Ovary (tissue), 9 donors: ENCODE data around the gene RSL1D1. TPM values are rescaled to one million over a fixed set of nuclear protein-coding genes. Genes with fewer than 3 reads are reported as not detected.

Source experiments
- DNase-seq, 5 donors: peaks; one replicate each; pipeline ENCODE4 v3.0.0-alpha.2; 2019 to 2020
- H3K27ac ChIP-seq, 2 donors: fragments of 200-600 bp; one replicate each; pipeline versions ENCODE4 v1.5.1 to v1.8.0; 2019 to 2022
- H3K27me3 ChIP-seq: fragments of 200-600 bp; one replicate; pipeline ENCODE4 v1.8.0; 2022
- H3K36me3 ChIP-seq: fragments of 200-600 bp; sonication (generic); one replicate; pipeline ENCODE4 v1.5.1; 2019
- H3K4me1 ChIP-seq: one replicate; pipeline ENCODE4 v1.8.1; 2013; ENCODE audit warnings: mild to moderate bottlenecking, moderate library complexity; ENCODE audit not compliant: insufficient read depth
- H3K4me3 ChIP-seq: fragments of 200-600 bp; sonication (generic); one replicate; pipeline ENCODE4 v1.5.1; 2017
- H3K9me3 ChIP-seq, 2 donors: fragments of 200-600 bp in 1 of 2; sonication (generic) in 1 of 2; one replicate each; pipeline versions ENCODE4 v1.5.1 to v1.8.1; 2013 to 2019; ENCODE audit warnings: mild to moderate bottlenecking in 1 of 2, moderate library complexity in 1 of 2
- CTCF ChIP-seq, 3 donors: fragments of 450-650 bp in 2 of 3; fragments of 200-600 bp in 1 of 3; IDR thresholded peaks; one replicate each; pipeline versions ENCODE4 v1.5.1 to v1.8.0; 2016 to 2022; ENCODE audit warnings: antibody characterized with exemption in 3 of 3, mild to moderate bottlenecking in 1 of 3
- EP300 ChIP-seq: sonication (generic); formaldehyde crosslinking; IDR thresholded peaks from one replicate; pipeline ENCODE4 v1.6.1; 2017; ENCODE audit warnings: antibody characterized with exemption
- POLR2A ChIP-seq: fragments of 450-650 bp; IDR thresholded peaks from one replicate; pipeline ENCODE4 v1.6.1; 2017; ENCODE audit warnings: antibody characterized with exemption, mild to moderate bottlenecking, moderate library complexity
- WGBS, 3 donors: extraction: QIAGEN DNeasy Blood & Tissue Kit in 1 of 3; methylation state at CpG; one replicate each; pipeline versions ENCODE4 v1.1.5 to v1.1.7; 2013 to 2017; 5-methylcytosine and 5-hydroxymethylcytosine counted together
- intact Hi-C, 4 donors: fragments of 100-400 bp; cut with DNase I; formaldehyde crosslinking; loops; one replicate each; pipeline versions ENCODE4 v1.11.0 to v1.15.1; 2022 to 2023
- polyA plus RNA-seq, 2 donors: library from polyadenylated mRNA; stranded (reverse); fragments of 200-250 nt in 1 of 2; fragments of 350-450 nt in 1 of 2; fragmentation: Illumina TruSeq in 1 of 2; extraction: RNeasy Lipid Tissue Mini Kit (QIAGEN cat#74804) in 1 of 2; gene quantifications; one replicate each; pipeline ENCODE4 v1.2.3, GENCODE V29; 2013 to 2014
- total RNA-seq, 7 donors: library from RNA; depleted of rRNA in 2 of 7; stranded (reverse); fragments of >200 nt in 2 of 7; fragmentation: NEBNext Ultra II Directional in 3 of 7; extraction: Animal tissue kit (Norgen Biotek cat#: 25700) in 3 of 7; gene quantifications; one replicate each; pipeline versions ENCODE4 v1.1.0 to v1.2.4, GENCODE V29; 2016 to 2023
- donor health status: DM: no; HTN: no; CAD: no; lungs with moderate emphysema.
- donor health status: DM: no; HTN: no; CAD: no.
- donor health status: Bipolar disorder and iron deficiency.
- donor health status: DM: yes; HTN: yes; CAD: no.
- donor health status: DM: no; HTN: no; CAD: no.
- donor health status: DM: yes; HTN: yes; CAD: no.

RSL1D1 gene
- total and polyA plus RNA-seq, 9 donors = 168 to 406 (median 281) TPM

- intact Hi-C loops = no loop called here
- 79 to 89% (median 83%) methylated on average over 5 of the region's 5 CpGs for WGBS, 3 donors
These were observed 26.0 kb upstream of the RSL1D1 start for GRCh38 chr16:11877374-11877773.

GRCh38 chr16:11876306-11876705 is 25.0 kb upstream of the RSL1D1 start:
- Histone ChIP-seq H3K36me3 (no peaks in the 10 kb centered on the region), H3K9me3 (no peaks in the 10 kb centered on the region), H3K4me1 (no peaks in the 10 kb centered on the region), H3K27me3 (no peaks in the 10 kb centered on the region), H3K4me3 (no peak overlapping the region), H3K27ac (no peak overlapping the region)
- intact Hi-C loops = no loop called here
- DNase-seq = no peak
- WGBS, 3 donors = 84 to 91% (median 90%) methylated on average over 12 of the region's 12 CpGs
- TF ChIP-seq EP300 (no peak), CTCF (IDR thresholded peaks at IDR 0.05) (no peak), POLR2A (no peak)

More at GRCh38 chr16:11877374-11877773, 26.0 kb upstream of the RSL1D1 start:
- Histone ChIP-seq H3K27ac (no peak overlapping the region), H3K9me3 (no peaks in the 10 kb centered on the region), H3K36me3 (no peaks in the 10 kb centered on the region), H3K4me1 (no peaks in the 10 kb centered on the region), H3K4me3 (no peak overlapping the region), H3K27me3 (no peaks in the 10 kb centered on the region)
- DNase-seq = no peak
- TF ChIP-seq CTCF (IDR thresholded peaks at IDR 0.05) = no peak
- no peak for TF ChIP-seq POLR2A
- no peak for TF ChIP-seq EP300

- H3K27ac ChIP-seq = no peak overlapping the region
- TF ChIP-seq CTCF (IDR thresholded peaks at IDR 0.05) = no peak
- no peak for TF ChIP-seq POLR2A
- TF ChIP-seq EP300 = no peak
- no peaks in the 10 kb centered on the region for H3K27me3 ChIP-seq
- no peak for DNase-seq
- H3K36me3 ChIP-seq = no peaks in the 10 kb centered on the region
- no peak overlapping the region for H3K4me3 ChIP-seq
- 82 to 84% (median 83%) methylated on average over 5 of the region's 5 CpGs for WGBS, 3 donors
- no peaks in the 10 kb centered on the region for H3K4me1 ChIP-seq
- H3K9me3 ChIP-seq = no peaks in the 10 kb centered on the region
- intact Hi-C loops = no loop called here
These were observed 24.4 kb upstream of the RSL1D1 start for GRCh38 chr16:11875721-11876120.

- no peak overlapping the region for H3K27ac ChIP-seq
- WGBS, 3 donors = 8 to 25% (median 10%) methylated on average over 7 of the region's 7 CpGs
- no peak for DNase-seq
- intact Hi-C loops = no loop called here
- H3K4me3 ChIP-seq = no peak overlapping the region
- no peaks in the 10 kb centered on the region for H3K9me3 ChIP-seq
- H3K27me3 ChIP-seq = no peaks in the 10 kb centered on the region
- no peak for TF ChIP-seq CTCF (IDR thresholded peaks at IDR 0.05)
- TF ChIP-seq POLR2A = no peak
- TF ChIP-seq EP300 = no peak
- H3K36me3 ChIP-seq = no peaks in the 10 kb centered on the region
- no peaks in the 10 kb centered on the region for H3K4me1 ChIP-seq
These were observed 19.9 kb upstream of the RSL1D1 start for GRCh38 chr16:11871193-11871592.
